Left kidney (tissue), 2 donors: Measurements from ENCODE around the gene ZNF407. TPM values are rescaled to one million over a fixed set of nuclear protein-coding genes. Genes with fewer than 3 reads are reported as not detected.
"Not testable (repeated sequence)": the region's sequence is repeated elsewhere in the genome, so short reads cannot be mapped to it uniquely, and the experiment has no call there.

Source experiments
- DNase-seq: peaks from one replicate; pipeline ENCODE4 v3.0.0-alpha.2; 2013
- polyA plus RNA-seq: library from polyadenylated mRNA; unstranded; fragments of 120-200 nt; gene quantifications from one replicate; pipeline ENCODE4 v1.2.1, GENCODE V29; 2013; ENCODE audit not compliant: insufficient read length

The ZNF407 gene
- polyA plus RNA-seq, 1 donor = 11.4 TPM

GRCh38 chr18:75101916-75102315 lies 504.2 kb downstream of the ZNF407 start:
- DNase-seq = no peak

- not testable (repeated sequence) for DNase-seq
Observed at GRCh38 chr18:75104029-75104428, 506.4 kb downstream of the ZNF407 start.

- DNase-seq = no peak
Observed at GRCh38 chr18:75104483-75104882, 506.8 kb downstream of the ZNF407 start.

GRCh38 chr18:75105551-75106254 lies 508.0 kb downstream of the ZNF407 start:
- DNase-seq = no peak

- DNase-seq = no peak
Observed at GRCh38 chr18:75106746-75107145, 509.1 kb downstream of the ZNF407 start.

- no peak for DNase-seq
Observed at GRCh38 chr18:75107196-75107930, 509.7 kb downstream of the ZNF407 start.

GRCh38 chr18:75107931-75108276 lies 510.2 kb downstream of the ZNF407 start:
- DNase-seq = no peak

GRCh38 chr18:75108579-75109318 lies 511.1 kb downstream of the ZNF407 start:
- DNase-seq = no peak

- DNase-seq = no peak
Observed at GRCh38 chr18:75109319-75109691, 511.6 kb downstream of the ZNF407 start.

- DNase-seq = no peak
Observed at GRCh38 chr18:75109819-75110218, 512.1 kb downstream of the ZNF407 start.

GRCh38 chr18:75110311-75110710 lies 512.6 kb downstream of the ZNF407 start:
- no peak for DNase-seq

GRCh38 chr18:75110846-75111415 lies 513.3 kb downstream of the ZNF407 start:
- no peak for DNase-seq

- no peak for DNase-seq
Observed at GRCh38 chr18:75111760-75112159, 514.1 kb downstream of the ZNF407 start.

- no peak for DNase-seq
Observed at GRCh38 chr18:75112186-75113096, 514.8 kb downstream of the ZNF407 start.

GRCh38 chr18:75113455-75113854 lies 515.8 kb downstream of the ZNF407 start:
- no peak for DNase-seq

GRCh38 chr18:75114231-75114764 lies 516.6 kb downstream of the ZNF407 start:
- no peak for DNase-seq

Other genes starting within 250 kb of the ZNF407 start
- gene DIPK1C, start 140.6 kb upstream of the ZNF407 start, polyA plus RNA-seq = 0.10 TPM
- gene CNDP2, start 101.5 kb upstream of the ZNF407 start, polyA plus RNA-seq = 298 TPM
- 1.6 TPM for gene CNDP1, start 63.4 kb upstream of the ZNF407 start, polyA plus RNA-seq